Skin epidermis (tissue), 12 donors: ENCODE measurements around the gene LRWD1.
"Not testable (repeated sequence)": the region's sequence is repeated elsewhere in the genome, so short reads cannot be mapped to it uniquely, and the experiment has no call there.

ENCODE experiments used
- H3K27ac ChIP-seq, 21 experiments: fragments of 200-600 bp; sonication (generic) in 11 of 21; one replicate each; pipeline ENCODE4 v1.5.0; 2020; ENCODE audit warnings: mild to moderate bottlenecking in 3 of 21, inconsistent platforms in 2 of 21, moderate library complexity in 2 of 21
- H3K4me3 ChIP-seq, 7 experiments: fragments of 200-600 bp; sonication (generic) in 2 of 7; one replicate each; pipeline ENCODE4 v1.5.0; 2020; ENCODE audit warnings: inconsistent platforms in 2 of 7, mild to moderate bottlenecking in 2 of 7, moderate library complexity in 1 of 7

Gene LRWD1

DNA sequence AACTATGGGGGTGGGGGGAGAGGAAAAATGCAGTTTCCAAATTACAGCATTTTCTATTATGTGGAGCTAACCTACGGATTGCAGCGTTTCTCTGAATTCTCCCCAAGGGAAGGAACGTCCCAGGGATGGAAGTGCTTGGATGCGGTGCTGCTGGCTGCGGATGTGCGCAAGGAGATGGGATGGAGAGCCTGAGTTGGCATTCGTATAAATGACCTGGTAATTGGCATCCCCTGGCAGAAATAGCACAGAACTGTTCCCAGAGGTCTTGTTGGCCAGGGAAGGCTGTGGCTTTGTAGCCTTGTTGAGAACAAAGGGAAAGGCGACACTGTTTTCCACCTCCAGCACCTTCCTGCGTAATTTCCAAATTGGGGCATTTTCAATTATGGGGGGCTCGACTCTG, 28.7 kb upstream of the LRWD1 start:
- Histone ChIP-seq H3K27ac (no peak overlapping the region), H3K4me3 (no peak overlapping the region)

DNA sequence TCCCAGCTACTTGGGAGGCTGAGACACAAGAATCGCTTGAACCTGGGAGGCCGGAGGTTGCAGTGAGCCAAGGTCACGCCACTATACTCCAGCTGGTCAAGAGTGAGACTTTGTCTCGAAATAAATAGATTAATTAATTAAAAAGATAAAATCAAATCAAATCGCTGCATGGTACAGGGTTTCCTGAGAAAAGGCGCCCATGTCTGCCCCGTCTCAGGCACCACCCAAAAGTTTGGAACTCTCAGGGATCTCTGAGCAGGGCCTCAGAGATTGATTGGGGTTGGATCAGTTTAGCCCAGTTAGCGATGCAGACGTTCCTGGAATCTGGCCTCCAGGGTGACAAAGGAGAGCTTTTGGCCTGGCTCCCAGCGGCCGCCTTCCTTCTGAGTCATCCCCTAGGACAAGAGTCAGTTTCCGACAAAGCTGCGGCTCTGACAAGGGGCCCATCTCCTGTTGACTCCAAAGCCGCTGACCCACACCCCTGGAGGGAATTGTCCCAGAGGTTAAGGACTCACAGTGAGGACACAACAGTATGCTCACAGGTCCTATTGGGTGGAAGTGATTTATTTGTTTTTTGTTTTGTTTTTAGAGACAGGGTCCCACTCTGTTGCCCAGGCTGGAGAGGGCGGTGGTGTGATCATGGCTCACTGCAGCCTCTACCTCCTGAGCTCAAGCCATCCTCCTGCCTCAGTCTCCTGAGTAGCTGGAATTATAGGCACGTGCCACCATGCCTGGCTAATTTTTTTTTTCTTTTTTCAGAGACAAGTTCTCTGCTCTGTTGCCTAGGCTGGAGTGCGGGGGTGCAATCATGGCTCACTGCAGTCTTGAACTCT, 24.6 kb upstream of the LRWD1 start:
- H3K27ac ChIP-seq: peak overlapping the region in 3 of 21 experiments; percentile 2 to 60 (median 27)

DNA sequence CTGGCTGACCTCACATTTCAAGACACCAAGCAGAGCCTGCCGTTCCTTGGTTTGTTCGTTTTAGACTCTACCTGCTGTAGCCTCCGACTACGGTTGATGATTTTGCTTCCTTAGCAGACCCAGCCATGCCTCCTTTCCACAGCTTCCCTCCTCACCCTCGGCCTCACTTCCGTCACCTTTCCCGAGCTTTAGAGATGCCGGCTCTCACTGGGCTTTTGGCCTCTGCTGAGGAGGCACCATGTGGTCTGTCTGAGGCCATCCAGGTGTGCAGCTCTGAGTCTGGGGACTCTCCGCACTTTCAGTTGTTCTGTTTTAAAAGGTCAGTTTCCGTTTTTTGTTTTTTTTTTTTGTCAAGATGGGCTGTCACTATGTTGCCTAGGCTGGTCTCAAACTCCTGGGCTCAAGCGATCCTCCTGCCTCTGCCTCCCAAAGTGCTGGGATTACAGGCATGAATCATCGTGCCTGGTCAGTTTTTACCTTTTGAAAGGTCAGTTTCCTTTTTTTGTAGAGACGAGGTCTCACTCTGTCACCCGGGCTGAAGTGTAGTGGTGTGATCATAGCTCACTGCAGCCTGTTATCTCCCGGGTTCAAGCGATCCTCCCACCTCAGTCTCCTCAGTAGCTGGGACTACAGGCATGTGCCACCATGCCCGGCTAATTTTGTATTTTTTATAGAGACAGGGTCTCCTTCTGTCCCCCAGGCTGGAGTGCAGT, 19.7 kb upstream of the LRWD1 start:
- Histone ChIP-seq H3K27ac (peak overlapping the region in 1 of 21 experiments; percentile 27), H3K4me3 (no peak overlapping the region)

More for the DNA sequence above, 24.6 kb upstream of the LRWD1 start:
- no peak overlapping the region for H3K4me3 ChIP-seq

DNA sequence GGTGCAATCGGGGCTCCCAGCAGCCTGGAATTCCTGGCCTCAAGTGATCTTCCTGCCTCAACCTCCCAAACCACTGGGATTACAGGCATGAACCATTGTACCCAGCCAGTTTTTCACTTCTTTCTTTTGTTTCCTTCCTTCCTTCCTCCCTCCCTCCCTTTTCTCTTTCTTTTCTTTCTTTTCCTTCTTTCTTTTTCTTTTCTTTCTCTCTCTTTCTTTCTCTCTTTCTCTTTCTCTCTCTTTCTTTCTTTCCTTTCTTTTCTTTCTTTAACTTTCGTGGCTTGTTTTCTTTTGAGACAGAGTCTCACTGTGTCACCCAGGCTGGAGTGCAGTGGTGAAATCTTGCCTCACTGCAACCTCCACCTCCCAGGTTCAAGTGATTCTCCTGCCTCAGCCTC, 19.1 kb upstream of the LRWD1 start:
- peak overlapping the region in 1 of 21 experiments; percentile 27 for H3K27ac ChIP-seq
- H3K4me3 ChIP-seq: no peak overlapping the region

DNA sequence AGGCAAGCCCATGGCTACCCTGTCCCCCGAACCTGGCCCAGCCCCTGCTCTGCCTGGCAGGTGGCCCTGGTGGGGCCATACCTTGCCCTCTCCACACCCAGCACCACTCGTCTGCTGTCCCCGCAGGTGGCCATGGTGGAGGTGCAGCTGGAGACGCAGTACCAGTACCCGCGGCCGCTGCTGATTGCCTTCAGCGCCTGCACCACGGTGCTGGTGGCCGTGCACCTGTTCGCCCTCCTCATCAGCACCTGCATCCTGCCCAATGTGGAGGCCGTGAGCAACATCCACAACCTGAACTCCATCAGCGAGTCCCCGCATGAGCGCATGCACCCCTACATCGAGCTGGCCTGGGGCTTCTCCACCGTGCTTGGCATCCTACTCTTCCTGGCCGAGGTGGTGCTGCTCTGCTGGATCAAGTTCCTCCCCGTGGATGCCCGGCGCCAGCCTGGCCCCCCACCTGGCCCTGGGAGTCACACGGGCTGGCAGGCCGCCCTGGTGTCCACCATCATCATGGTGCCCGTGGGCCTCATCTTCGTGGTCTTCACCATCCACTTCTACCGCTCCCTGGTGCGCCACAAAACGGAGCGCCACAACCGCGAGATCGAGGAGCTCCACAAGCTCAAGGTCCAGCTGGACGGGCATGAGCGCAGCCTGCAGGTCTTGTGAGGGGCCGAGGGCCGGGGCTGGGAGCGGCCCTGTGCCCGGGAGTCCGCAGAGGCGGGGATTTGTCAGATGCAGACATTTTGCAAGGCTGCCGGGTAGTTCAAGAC, 18.2 kb upstream of the LRWD1 start:
- Histone ChIP-seq H3K4me3 (no peak overlapping the region), H3K27ac (no peak overlapping the region)

DNA sequence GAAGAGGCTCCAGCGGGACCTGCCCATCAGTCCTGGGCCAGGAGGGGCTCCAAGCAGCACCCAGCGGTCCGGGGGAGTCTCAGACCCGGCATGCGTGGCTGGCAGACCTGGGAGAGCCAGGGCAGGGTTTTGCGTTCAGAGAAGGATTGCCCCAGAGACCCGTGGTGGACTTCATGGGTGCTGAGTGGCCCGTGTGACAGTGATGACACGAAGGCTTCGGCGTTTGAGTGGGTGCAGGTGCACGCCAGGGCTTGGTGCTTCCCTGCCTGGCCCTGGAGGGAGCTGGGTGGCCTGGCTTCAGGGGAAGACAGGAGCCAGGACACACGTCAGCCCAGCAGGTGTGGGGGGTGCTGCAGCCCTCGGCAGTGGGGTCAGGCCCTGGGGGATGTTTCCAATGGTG, 17.5 kb upstream of the LRWD1 start:
- H3K27ac ChIP-seq: no peak overlapping the region
- H3K4me3 ChIP-seq: no peak overlapping the region

DNA sequence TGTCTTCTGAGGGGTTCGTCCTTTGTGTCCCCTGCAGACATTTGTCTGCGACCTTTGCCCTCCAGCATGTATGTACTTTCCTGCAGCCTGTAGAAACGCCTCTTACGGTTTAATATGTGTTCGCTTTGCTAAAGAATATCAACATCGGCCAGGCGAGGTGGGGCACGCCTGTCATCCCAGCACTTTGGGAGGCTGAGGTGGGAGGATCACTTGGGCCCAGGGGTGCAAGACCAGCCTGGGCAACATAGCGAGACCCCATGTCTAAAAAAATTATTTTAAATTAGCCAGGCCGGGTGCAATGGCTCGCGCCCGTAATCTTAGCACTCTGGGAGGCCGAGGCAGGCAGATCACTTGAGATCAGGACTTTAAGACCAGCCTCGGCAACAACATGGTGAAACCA, 15.6 kb upstream of the LRWD1 start:
- no peak overlapping the region for H3K4me3 ChIP-seq
- no peak overlapping the region for H3K27ac ChIP-seq

DNA sequence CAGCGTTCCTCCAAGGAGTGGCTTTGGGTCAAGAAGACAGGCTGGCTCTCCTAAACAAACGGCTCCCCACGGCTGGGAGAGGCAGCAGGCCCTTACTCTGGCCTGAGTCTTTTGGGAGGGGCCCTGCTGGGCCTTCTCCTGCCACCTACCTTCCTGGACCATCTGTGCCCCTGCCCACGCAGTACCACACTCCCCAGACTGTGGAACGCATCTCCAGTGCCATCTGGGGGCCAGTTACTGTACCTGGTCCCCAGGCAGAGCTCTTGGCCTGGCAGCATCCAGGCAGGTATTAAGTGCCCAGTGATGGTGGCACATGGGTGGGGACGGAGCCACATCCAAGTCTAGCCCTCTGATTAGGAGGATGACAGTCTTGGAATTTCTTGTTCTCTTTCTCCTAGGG, 14.5 kb upstream of the LRWD1 start:
- Histone ChIP-seq H3K27ac (no peak overlapping the region), H3K4me3 (no peak overlapping the region)

DNA sequence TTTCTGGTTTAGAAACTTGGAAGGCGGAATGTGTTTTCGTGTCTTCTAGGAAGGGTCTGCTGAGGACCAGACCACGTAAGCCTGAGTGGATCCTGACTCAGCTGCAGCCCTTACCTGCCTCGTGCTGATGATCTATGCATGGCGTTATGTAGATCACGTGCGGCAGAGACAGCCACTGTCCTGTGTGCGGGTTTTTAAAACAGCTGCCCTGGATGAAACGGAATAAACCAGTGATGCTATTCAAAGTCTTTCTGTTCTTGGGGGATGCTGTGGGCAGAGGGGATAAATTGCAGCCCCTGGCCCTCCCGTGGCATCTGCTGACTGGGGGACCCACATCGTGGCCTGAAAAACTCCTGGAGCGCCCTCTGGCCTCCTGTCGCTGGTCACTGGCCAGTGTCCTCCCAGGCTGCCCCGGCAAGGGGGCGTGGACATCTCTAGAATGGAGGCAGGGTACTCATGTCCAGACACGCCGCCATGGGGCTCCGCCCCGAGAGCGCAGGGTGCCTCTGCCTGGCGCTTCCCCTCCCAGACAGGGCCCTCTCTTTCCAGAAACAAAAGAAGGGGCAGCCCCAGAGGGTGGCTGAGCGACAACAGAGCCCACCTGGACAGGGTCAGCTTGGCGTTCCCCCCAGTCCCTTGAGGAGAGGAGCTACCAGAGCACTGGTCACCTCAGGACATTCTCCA, 13.3 kb upstream of the LRWD1 start:
- Histone ChIP-seq H3K4me3 (no peak overlapping the region), H3K27ac (no peak overlapping the region)

DNA sequence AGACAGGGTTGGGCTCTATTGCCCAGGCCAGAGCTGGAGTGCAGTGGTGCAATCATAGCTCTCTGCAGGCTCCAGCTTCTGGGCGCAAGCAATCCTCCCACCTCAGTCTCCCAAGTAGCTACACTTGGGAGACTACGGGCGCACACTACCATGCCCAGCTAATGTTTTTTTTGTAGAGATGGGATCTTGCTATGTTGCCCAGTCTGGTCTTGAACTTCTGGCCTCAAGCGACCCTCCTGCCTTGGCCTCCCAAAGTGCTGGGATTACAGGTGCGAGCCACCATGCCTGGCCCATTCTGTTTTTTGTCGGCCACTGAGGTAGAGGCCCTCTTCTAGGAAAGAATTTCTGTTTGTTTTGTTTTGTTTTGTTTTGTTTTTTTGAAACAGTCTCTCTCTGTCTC, 12.3 kb upstream of the LRWD1 start:
- H3K27ac ChIP-seq: no peak overlapping the region

DNA sequence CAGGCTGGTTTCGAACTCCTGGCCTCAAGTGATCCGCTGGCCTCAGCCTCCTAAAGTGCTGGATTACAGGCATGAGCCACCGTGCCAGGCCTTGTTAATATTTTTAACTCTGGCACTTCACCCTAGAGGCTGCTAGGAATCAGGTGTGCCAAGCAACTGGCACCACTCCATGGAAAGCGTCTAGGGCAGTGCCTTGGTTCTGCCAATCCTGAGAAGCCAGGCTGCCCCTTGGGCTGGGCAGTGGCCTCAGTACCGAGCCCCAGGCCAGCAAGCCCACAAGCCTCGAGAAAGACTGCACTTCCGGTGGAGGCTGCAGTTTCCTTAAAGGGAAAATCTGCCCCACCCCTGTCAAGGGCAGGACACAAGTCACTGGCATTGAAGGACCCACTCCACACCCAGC, 11.5 kb upstream of the LRWD1 start:
- Histone ChIP-seq H3K4me3 (no peak overlapping the region), H3K27ac (no peak overlapping the region)

More for the DNA sequence above, 12.3 kb upstream of the LRWD1 start:
- H3K4me3 ChIP-seq: no peak overlapping the region

DNA sequence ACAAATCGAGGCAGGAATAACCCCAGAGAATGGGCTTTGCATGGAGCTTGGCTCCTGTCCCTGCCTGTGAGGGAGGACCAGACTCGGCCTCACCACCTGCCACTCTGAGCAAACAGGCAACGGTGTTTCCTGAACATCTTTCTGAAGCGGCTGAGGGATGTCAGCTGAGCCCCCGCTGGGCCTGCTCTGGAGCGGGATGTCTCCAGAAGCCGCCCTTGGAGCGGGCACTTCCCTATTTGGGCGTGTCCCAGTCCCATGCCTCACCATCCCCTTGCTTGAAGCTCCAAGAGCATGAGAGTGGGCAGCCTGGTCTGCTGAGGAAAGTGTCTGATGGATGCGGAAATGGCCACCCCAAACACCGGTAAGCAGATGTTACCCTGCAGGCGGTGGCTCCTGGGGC, 10.3 kb upstream of the LRWD1 start:
- no peak overlapping the region for H3K4me3 ChIP-seq

DNA sequence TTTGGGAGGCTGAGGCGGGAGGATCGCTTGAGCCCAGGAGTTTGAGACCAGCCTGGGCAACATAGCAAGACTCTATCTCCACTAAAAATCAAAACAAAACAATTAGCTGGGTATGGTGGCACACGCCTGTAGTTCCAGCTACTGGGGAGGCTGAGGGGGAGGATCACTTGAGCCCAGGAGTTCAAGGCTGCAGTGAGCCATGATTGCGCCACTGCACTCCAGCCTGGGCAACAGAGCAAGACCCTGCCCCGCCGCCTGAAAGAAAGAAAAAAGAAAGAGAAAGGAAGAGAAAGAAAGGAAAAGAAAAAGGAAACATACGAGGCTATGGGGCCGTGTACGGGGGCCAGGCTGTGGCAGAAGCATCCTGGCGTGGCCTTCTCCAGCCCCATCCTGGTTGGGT, 9.9 kb upstream of the LRWD1 start:
- not testable (repeated sequence) for H3K27ac ChIP-seq, H3K4me3 ChIP-seq

More for the DNA sequence above, 10.3 kb upstream of the LRWD1 start:
- H3K27ac ChIP-seq: no peak overlapping the region

DNA sequence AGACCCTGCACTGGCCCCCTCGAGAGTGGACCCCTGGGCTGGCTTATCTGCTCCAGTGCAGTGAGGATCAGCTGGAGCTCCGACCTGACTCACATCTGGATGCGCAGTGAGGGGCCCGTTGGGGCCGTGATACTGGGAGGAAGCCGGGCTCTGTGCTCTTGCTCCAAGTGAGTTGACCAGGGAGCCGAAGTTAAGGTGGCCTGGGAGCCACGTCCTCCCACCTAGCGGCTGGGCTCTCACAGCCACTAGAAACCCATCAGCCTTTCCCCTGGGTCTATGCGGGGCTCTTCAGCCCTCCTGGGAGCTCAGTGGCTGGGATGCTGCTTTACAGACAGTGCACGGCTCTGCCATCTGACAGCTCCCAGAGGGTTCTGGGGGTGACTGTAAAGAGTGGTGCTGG, 9.2 kb upstream of the LRWD1 start:
- Histone ChIP-seq H3K4me3 (no peak overlapping the region), H3K27ac (no peak overlapping the region)

DNA sequence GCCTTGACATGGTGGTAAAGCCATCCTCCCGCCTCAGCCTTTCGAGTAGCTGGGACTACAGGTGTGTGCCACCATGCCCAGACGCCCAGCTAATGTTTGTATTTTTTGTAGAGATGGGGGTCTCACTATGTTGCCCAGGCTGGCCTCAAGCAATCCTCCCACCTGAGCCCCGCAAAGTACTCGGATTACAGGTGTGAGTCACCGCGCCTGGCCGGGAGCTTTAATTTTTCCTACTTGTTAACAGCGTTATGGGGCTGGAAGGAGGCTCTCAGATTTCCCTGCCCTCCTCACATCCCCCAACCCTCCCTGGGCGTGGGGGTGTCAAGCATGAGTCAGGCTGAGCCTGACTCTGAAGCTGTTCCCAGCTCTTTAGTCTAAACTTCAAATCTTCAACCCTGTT, 8.5 kb upstream of the LRWD1 start:
- Histone ChIP-seq H3K27ac (no peak overlapping the region), H3K4me3 (no peak overlapping the region)

DNA sequence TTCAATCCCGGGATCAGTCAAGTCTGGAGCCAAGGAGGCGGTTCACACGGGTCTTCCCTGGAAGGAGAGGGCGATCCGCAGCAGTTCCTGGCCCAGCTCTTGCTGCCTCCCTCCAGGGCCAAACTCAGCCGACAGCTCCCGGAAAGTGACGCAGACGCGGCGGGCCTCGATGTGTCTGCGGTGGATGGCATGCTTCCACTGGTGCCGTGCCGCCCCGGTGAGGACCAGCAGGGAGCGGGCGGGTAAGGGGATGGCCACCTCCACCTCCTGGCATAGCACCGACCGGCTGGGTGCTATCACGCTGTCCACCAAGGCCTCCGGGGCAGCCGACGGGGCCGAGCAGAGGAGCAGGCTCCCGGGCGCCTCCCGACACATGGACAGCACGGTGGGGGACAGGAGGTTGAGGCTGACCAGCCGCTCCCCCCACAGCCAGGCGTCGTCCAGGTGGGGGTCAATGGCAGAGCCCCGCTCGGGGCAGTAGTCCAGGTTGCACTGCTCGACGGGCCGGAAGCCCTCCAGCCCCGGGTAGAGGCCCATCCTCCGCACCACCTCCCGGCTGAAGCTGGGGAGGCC, 7.3 kb upstream of the LRWD1 start:
- Histone ChIP-seq H3K27ac (no peak overlapping the region), H3K4me3 (no peak overlapping the region)

DNA sequence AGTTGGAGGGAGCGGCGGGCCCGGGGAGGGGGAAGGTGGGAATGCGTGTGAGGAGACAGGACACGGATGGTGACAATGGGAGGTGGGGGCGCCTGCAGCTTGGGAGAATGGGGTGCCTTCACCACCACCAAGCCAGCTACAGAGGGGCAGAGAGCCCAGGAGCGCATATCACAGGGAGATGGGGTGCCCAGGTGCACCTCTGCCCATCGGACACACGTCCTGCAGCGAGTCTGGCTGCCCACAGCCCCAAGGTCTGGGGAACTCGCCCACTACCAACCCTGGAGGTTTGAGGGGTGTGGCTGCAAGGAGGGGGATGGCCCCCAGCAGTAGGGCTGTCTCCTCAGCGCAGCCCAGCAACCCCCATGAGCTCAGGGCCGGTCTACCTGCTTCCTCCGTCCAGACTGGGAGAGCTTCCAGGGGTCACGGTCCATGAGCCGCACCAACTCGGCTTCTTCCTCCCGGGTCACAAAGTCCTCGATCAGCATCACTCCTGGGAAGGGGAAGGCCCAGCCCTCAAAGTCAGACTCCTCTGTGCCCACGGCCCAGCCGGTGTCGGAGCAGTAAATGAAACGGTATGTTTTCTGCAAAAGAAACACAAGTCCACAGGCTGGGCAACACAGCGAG, 5.5 kb upstream of the LRWD1 start:
- Histone ChIP-seq H3K27ac (no peak overlapping the region), H3K4me3 (no peak overlapping the region)

DNA sequence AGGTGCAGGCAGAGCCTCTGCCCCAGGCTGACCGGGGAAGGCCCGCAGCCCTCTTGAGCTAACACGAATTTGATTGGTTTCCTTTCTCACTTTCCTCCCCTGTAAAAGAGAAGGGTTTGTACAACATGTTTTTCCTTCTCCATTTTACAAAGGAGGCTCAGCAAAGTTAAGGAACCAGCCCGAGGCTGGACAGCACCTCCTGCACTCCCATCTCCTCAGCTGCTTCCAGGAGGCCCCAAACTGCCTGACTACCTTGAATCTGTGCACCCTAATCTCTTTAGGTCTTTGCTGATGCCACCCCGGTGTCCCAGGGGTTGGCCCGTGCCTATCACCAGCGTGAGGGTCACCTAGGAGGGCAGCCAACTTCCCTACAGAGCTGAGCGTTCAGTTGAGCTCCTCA, 4.3 kb upstream of the LRWD1 start:
- Histone ChIP-seq H3K4me3 (no peak overlapping the region), H3K27ac (no peak overlapping the region)
